WERI-Rb-1 (cell line): ENCODE measurements around the gene TRMT61A.
A peak's percentile ranks its signal among the peaks of the same experiment; 100 is the strongest.
"Not testable (repeated sequence)": the region's sequence is repeated elsewhere in the genome, so short reads cannot be mapped to it uniquely, and the experiment has no call there.

Experiments used
- DNase-seq: peaks from one replicate; pipeline ENCODE4 v3.0.0-alpha.2; 2020
- H3K27ac ChIP-seq: fragments of 250-450 bp; sonication (Bioruptor Pico); 2 replicates; pipeline ENCODE4 v1.5.1; 2020; ENCODE audit warnings: mild to moderate bottlenecking, moderate library complexity
- H3K27me3 ChIP-seq: fragments of 250-450 bp; sonication (Bioruptor Pico); 2 replicates; pipeline ENCODE4 v1.5.1; 2021; ENCODE audit warnings: mild to moderate bottlenecking, low read depth, moderate library complexity; ENCODE audit not compliant: insufficient read depth, severe bottlenecking
- H3K36me3 ChIP-seq: fragments of 250-450 bp; sonication (Bioruptor Pico); 2 replicates; pipeline ENCODE4 v1.5.1; 2020; ENCODE audit warnings: mild to moderate bottlenecking, moderate library complexity
- H3K4me3 ChIP-seq: 2 replicates; pipeline ENCODE4 v1.5.1; 2011; ENCODE audit warnings: low read depth, mild to moderate bottlenecking, control low read depth, low read length
- H3K9me3 ChIP-seq: fragments of 250-450 bp; sonication (Bioruptor Pico); 2 replicates; pipeline ENCODE4 v1.5.1; 2021; ENCODE audit warnings: mild to moderate bottlenecking, moderate library complexity; ENCODE audit not compliant: severe bottlenecking
- TF ChIP-seq, protein P1 (sequence below): IDR thresholded peaks from 2 replicates; pipeline ENCODE4 v1.5.1; 2011; ENCODE audit warnings: low read depth, mild to moderate bottlenecking, control low read depth, inconsistent platforms, low read length

TRMT61A gene

DNA sequence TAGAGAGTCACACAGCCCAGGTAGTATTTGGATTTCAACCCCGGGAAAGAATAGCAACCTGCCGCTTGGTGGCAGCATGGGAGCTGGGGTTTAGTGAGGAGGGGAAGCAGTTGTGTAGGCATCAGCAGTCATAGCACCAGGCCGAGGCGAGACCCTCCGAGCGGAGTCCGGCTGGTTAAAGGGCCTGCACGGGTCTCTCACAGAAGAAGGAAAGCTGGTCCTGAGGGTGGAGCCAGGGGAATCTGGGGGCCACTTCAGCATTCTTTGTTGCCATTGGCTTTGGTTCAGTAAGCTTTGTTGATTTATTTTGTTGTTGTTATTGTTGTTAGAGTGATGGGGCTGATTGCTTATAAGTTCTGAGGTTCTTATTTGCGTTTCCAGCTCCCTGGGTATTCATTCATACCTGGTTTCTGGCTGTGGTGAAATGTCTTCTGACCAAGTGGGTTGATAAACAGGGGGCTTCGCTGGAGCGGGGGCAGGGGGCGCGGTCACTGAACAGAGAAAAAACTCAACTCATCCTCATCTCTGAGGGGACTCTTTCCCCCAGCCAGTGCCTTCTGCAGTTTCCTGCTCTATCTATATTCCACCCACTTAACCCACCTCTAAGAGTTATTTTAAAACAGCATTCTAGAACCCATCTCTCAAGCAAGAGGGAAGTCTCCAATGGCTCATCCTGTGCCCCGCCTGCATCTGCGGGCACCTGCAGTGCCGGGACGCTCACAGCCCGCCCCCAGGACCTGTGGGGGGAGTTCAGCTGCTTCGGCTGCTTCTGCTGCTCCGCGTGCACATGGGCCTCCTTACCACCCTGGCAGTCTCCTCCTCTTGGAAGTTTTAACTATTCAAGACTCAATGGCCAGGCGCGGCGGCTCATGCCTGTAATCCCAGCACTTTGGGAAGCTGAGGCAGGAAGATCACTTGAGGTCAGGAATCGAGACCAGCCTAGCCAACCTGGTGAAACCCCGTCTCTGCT, 18.0 kb upstream of the TRMT61A start:
- Histone ChIP-seq H3K9me3 (no peaks in the 10 kb centered on the region), H3K4me3 (no peak overlapping the region), H3K27ac (no peak overlapping the region), H3K27me3 (no peaks in the 10 kb centered on the region), H3K36me3 (no peaks in the 10 kb centered on the region; the same call in none of the 2 replicates)
- TF ChIP-seq, protein P1, sequence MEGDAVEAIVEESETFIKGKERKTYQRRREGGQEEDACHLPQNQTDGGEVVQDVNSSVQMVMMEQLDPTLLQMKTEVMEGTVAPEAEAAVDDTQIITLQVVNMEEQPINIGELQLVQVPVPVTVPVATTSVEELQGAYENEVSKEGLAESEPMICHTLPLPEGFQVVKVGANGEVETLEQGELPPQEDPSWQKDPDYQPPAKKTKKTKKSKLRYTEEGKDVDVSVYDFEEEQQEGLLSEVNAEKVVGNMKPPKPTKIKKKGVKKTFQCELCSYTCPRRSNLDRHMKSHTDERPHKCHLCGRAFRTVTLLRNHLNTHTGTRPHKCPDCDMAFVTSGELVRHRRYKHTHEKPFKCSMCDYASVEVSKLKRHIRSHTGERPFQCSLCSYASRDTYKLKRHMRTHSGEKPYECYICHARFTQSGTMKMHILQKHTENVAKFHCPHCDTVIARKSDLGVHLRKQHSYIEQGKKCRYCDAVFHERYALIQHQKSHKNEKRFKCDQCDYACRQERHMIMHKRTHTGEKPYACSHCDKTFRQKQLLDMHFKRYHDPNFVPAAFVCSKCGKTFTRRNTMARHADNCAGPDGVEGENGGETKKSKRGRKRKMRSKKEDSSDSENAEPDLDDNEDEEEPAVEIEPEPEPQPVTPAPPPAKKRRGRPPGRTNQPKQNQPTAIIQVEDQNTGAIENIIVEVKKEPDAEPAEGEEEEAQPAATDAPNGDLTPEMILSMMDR = no peak
- no peak for DNase-seq

DNA sequence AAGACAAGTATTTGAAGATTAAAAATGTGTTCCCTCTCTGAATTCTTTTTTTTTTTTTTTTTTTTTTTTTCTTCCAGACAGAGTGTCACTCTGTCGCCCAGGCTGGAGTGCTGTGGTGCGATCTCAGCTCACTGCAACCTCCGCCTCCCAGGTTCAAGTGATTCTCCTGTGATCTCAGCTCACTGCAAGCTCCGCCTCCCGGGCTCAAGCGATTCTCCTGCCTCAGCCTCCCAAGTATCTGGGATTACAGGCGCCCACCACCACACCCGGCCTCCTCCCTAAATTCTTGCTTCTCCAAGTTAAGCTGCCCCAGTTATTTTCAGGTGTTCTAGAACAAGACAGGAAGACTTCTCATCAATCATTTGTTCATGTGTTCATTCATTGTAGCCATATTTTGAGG, 16.8 kb upstream of the TRMT61A start:
- not testable (repeated sequence) for H3K36me3 ChIP-seq, H3K4me3 ChIP-seq, H3K9me3 ChIP-seq, H3K27me3 ChIP-seq, DNase-seq, H3K27ac ChIP-seq

DNA sequence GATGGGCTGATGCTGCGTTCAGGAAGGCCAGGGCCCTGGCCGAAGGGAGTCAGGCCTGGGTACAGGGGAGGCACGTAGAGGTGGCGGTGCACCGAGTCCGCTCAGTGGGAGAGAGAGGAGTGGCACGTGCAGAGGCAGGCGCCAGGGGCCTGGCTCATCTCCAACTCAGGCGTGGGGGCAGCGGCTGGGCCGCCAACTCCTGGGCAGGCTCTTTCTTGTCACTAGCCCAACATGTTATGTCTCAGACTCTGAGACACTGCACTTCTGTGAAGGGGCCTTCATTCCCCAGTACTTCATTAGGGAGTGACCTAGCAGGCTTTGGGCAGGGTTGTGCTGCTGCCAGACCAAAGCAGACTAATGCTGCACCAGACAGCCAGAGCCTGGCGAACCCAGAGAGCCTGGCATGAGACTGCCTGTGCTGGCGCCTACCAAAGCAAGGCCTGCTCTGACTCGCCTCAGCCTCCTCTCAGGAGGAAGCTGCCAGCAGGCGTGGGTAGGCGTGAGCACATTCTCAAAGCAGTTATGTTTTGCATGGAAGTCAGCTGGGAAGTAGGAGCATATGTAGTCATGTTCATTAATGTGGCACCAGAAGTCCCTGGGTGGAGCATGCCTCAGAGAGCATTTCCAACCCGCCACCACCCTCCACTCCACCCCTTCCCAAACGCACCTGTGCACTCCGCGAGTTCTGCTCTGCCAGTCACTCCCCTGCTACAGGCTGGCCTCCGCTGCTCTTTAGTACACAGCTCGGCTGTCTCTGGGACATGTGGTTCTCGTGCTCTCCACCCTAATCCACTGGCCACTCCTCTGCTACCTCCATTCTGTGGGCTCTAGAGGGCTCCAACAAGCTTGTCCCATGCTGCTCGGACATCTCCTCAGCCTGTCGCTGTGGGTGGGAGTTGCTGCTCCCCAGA, 16.0 kb upstream of the TRMT61A start:
- Histone ChIP-seq H3K4me3 (no peak overlapping the region), H3K27ac (no peak overlapping the region), H3K36me3 (no peaks in the 10 kb centered on the region; the same call in 1 of the 2 replicates), H3K27me3 (no peaks in the 10 kb centered on the region), H3K9me3 (no peaks in the 10 kb centered on the region)
- TF ChIP-seq, protein P1 = peak; percentile 39; the same call in 1 of the 2 replicates
- peak; percentile 69 for DNase-seq

DNA sequence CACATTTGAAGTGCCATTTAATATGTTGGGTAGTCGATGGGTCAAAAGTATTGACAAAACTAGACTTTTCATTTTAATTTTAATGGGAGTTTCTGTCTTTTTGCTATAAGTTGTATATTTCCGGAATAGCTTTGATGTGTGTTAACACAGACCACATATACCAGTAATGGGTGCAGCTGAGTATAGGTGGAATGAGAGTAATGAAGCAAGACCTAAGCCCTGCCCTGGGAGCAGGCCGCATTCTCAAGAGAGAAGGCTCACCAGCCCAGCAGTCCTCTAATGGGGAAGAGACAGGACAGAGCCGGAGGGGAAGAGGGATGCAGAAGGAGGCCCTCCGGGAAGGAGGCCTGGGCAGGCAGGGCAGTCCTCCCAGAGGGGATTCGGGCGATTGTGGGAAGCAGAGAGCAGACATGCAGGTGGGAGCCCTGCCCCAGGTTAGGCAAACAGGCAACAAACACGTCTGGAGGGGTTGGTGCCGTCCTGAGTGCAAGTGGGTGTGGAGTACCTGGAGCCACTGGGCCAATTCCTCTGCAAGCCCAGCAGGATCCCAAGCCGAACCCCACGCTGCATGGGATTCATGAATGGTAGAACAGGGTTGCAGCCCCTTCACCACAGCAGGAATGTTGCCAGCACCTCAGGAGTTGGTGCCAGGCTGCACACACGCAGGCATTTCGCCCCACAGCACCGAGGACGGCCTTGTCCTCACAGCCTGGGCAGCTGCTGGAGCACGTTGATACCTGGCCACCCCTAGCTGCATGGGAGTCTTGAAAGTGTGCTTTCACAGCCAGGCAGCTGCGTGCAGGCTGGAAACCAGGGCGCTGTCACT, 14.2 kb upstream of the TRMT61A start:
- no peak overlapping the region for H3K27ac ChIP-seq
- no peaks in the 10 kb centered on the region for H3K27me3 ChIP-seq
- no peak for DNase-seq
- no peak overlapping the region for H3K4me3 ChIP-seq
- H3K9me3 ChIP-seq = no peaks in the 10 kb centered on the region
- TF ChIP-seq, protein P1 = no peak
- peaks cover 15% of the 10 kb centered on the region for H3K36me3 ChIP-seq

DNA sequence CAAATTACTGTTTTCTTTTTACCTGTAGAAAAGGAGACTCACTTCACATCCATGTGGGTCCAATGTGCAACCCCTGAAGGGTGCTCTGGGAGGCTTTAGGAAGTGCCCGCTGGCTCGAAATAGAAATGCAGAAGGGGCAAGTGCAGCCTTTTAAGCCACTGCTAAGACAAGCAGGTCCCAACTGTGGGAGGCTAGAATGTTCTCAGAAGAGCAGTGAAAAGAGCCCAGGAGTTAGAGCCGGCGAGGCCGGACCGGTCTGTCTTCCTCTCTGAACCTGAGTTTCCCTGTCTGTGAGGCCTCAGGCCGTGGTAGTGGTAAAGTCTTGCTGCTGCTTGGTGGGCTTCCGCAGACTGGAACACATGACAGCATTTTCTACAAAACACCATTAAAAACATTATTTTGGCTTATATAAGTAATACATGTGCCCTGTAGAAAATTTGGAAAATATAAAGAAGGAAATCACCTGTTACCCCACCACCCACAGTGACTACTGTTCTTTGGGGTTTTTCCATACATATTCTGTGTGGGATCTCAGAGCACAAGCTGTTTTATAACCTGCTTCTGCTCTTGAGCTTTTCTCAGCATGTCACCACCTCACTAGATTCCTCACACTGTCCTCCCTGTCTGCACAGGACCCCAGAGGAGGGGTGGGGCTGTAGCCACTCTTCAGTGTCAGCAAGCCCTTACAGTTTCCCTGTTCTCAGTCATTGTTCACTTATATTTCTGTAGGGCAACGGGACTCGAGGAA, 12.4 kb upstream of the TRMT61A start:
- DNase-seq = no peak
- Histone ChIP-seq H3K27ac (no peak overlapping the region), H3K27me3 (no peaks in the 10 kb centered on the region), H3K36me3 (peaks cover 31% of the 10 kb centered on the region), H3K9me3 (no peaks in the 10 kb centered on the region), H3K4me3 (no peak overlapping the region)
- TF ChIP-seq, protein P1 = no peak
